ENCODE data around the gene PANK4.

PANK4 gene

GRCh38 chr1:2507744-2508155 is 18.6 kb downstream of the PANK4 start:
- no peaks in the 10 kb centered on the region for H3K36me3 Mint-ChIP-seq (ENCODE audit: low read depth)
- no peaks in the 10 kb centered on the region for H3K9me3 Mint-ChIP-seq
- H3K4me1 Mint-ChIP-seq (ENCODE audit: low read depth): no peaks in the 10 kb centered on the region
- H3K4me3 Mint-ChIP-seq: no peak overlapping the region
- H3K27ac Mint-ChIP-seq: no peak overlapping the region
- H3K27me3 Mint-ChIP-seq: no peaks in the 10 kb centered on the region

GRCh38 chr1:2506901-2507565 is 19.4 kb downstream of the PANK4 start:
- Mint-ChIP-seq H3K36me3 (ENCODE audit: low read depth) (no peaks in the 10 kb centered on the region), H3K27ac (no peak overlapping the region), H3K27me3 (no peaks in the 10 kb centered on the region), H3K9me3 (no peaks in the 10 kb centered on the region), H3K4me1 (ENCODE audit: low read depth) (no peaks in the 10 kb centered on the region), H3K4me3 (no peak overlapping the region)

- H3K27me3 Mint-ChIP-seq: no peaks in the 10 kb centered on the region
- no peaks in the 10 kb centered on the region for H3K9me3 Mint-ChIP-seq
- H3K4me1 Mint-ChIP-seq (ENCODE audit: low read depth): no peaks in the 10 kb centered on the region
- H3K36me3 Mint-ChIP-seq (ENCODE audit: low read depth): no peaks in the 10 kb centered on the region
- no peak overlapping the region for H3K4me3 Mint-ChIP-seq
- no peak overlapping the region for H3K27ac Mint-ChIP-seq
These were observed 20.2 kb downstream of the PANK4 start for GRCh38 chr1:2506007-2506860.

- Mint-ChIP-seq H3K27ac (no peak overlapping the region), H3K4me3 (no peak overlapping the region), H3K4me1 (ENCODE audit: low read depth) (peaks cover under 1% of the 10 kb centered on the region), H3K27me3 (no peaks in the 10 kb centered on the region), H3K36me3 (ENCODE audit: low read depth) (no peaks in the 10 kb centered on the region), H3K9me3 (no peaks in the 10 kb centered on the region)
These were observed 20.9 kb downstream of the PANK4 start for GRCh38 chr1:2505461-2505994.

GRCh38 chr1:2504949-2505272 is 21.5 kb downstream of the PANK4 start:
- Mint-ChIP-seq H3K4me3 (no peak overlapping the region), H3K36me3 (ENCODE audit: low read depth) (no peaks in the 10 kb centered on the region), H3K27ac (no peak overlapping the region), H3K4me1 (ENCODE audit: low read depth) (peaks cover 6% of the 10 kb centered on the region), H3K27me3 (no peaks in the 10 kb centered on the region), H3K9me3 (no peaks in the 10 kb centered on the region)

- no peaks in the 10 kb centered on the region for H3K9me3 Mint-ChIP-seq
- H3K27me3 Mint-ChIP-seq: no peaks in the 10 kb centered on the region
- no peak overlapping the region for H3K27ac Mint-ChIP-seq
These were observed 22.0 kb downstream of the PANK4 start for GRCh38 chr1:2504225-2504948.

GRCh38 chr1:2503554-2504224 is 22.7 kb downstream of the PANK4 start:
- Mint-ChIP-seq H3K36me3 (ENCODE audit: low read depth) (no peaks in the 10 kb centered on the region), H3K27me3 (no peaks in the 10 kb centered on the region), H3K4me1 (ENCODE audit: low read depth) (peaks cover 16% of the 10 kb centered on the region), H3K4me3 (no peak overlapping the region), H3K9me3 (no peaks in the 10 kb centered on the region), H3K27ac (no peak overlapping the region)

More at GRCh38 chr1:2504225-2504948, 22.0 kb downstream of the PANK4 start:
- H3K4me1 Mint-ChIP-seq (ENCODE audit: low read depth): peaks cover 11% of the 10 kb centered on the region
- H3K36me3 Mint-ChIP-seq (ENCODE audit: low read depth): no peaks in the 10 kb centered on the region
- no peak overlapping the region for H3K4me3 Mint-ChIP-seq

- Mint-ChIP-seq H3K4me1 (ENCODE audit: low read depth) (peaks cover 16% of the 10 kb centered on the region), H3K4me3 (no peak overlapping the region), H3K27ac (no peak overlapping the region), H3K27me3 (no peaks in the 10 kb centered on the region), H3K36me3 (ENCODE audit: low read depth) (no peaks in the 10 kb centered on the region), H3K9me3 (no peaks in the 10 kb centered on the region)
These were observed 23.5 kb downstream of the PANK4 start for GRCh38 chr1:2502661-2503553.

- Mint-ChIP-seq H3K27me3 (no peaks in the 10 kb centered on the region), H3K4me3 (no peak overlapping the region), H3K9me3 (no peaks in the 10 kb centered on the region), H3K27ac (no peak overlapping the region), H3K36me3 (ENCODE audit: low read depth) (no peaks in the 10 kb centered on the region), H3K4me1 (ENCODE audit: low read depth) (peaks cover 16% of the 10 kb centered on the region)
These were observed 24.2 kb downstream of the PANK4 start for GRCh38 chr1:2502210-2502609.

GRCh38 chr1:2501820-2502119 is 24.6 kb downstream of the PANK4 start:
- H3K36me3 Mint-ChIP-seq (ENCODE audit: low read depth): no peaks in the 10 kb centered on the region
- H3K27me3 Mint-ChIP-seq: no peaks in the 10 kb centered on the region
- H3K27ac Mint-ChIP-seq: no peak overlapping the region
- H3K4me3 Mint-ChIP-seq: no peak overlapping the region
- H3K9me3 Mint-ChIP-seq: no peaks in the 10 kb centered on the region
- H3K4me1 Mint-ChIP-seq (ENCODE audit: low read depth): peaks cover 16% of the 10 kb centered on the region

- Mint-ChIP-seq H3K4me3 (no peak overlapping the region), H3K9me3 (no peaks in the 10 kb centered on the region), H3K27me3 (no peaks in the 10 kb centered on the region)
These were observed 25.2 kb downstream of the PANK4 start for GRCh38 chr1:2501041-2501819.

GRCh38 chr1:2499986-2500596 is 26.3 kb downstream of the PANK4 start:
- Mint-ChIP-seq H3K4me3 (no peak overlapping the region), H3K27ac (peak overlapping the region; percentile 34), H3K36me3 (ENCODE audit: low read depth) (no peaks in the 10 kb centered on the region)

More at GRCh38 chr1:2501041-2501819, 25.2 kb downstream of the PANK4 start:
- no peak overlapping the region for H3K27ac Mint-ChIP-seq
- no peaks in the 10 kb centered on the region for H3K36me3 Mint-ChIP-seq (ENCODE audit: low read depth)
- H3K4me1 Mint-ChIP-seq (ENCODE audit: low read depth): peaks cover 18% of the 10 kb centered on the region

GRCh38 chr1:2499260-2499659 is 27.1 kb downstream of the PANK4 start:
- H3K36me3 Mint-ChIP-seq (ENCODE audit: low read depth): no peaks in the 10 kb centered on the region
- H3K9me3 Mint-ChIP-seq: no peaks in the 10 kb centered on the region
- no peak overlapping the region for H3K4me3 Mint-ChIP-seq
- H3K27me3 Mint-ChIP-seq: no peaks in the 10 kb centered on the region
- H3K27ac Mint-ChIP-seq: no peak overlapping the region
- peaks cover 25% of the 10 kb centered on the region for H3K4me1 Mint-ChIP-seq (ENCODE audit: low read depth)

More at GRCh38 chr1:2499986-2500596, 26.3 kb downstream of the PANK4 start:
- no peaks in the 10 kb centered on the region for H3K9me3 Mint-ChIP-seq
- H3K4me1 Mint-ChIP-seq (ENCODE audit: low read depth): peaks cover 21% of the 10 kb centered on the region
- H3K27me3 Mint-ChIP-seq: no peaks in the 10 kb centered on the region

All from stimulated activated naive CD8-positive, alpha-beta T cell treated with anti-CD3 and anti-CD28 coated beads, Interleukin-15, Interleukin-2, amounts not matched to agents 100 ng/mL and 50 ng/mL, for 24 hours (primary cell).